Adrenal gland (tissue), 5 donors: ENCODE results near the gene VPS36.

Experiments used
- CTCF ChIP-seq, 6 experiments: fragments of 450-650 bp in 4 of 6; fragments of 200-600 bp in 2 of 6; sonication (generic) in 1 of 6; IDR thresholded peaks; 1 replicate in 5 of 6; 2 replicates in 1 of 6; pipeline versions ENCODE4 v1.5.1 to v1.8.0; 2016 to 2021; ENCODE audit warnings: antibody characterized with exemption in 6 of 6, mild to moderate bottlenecking in 2 of 6, moderate library complexity in 1 of 6
- POLR2A ChIP-seq, 2 donors: fragments of 450-650 bp; IDR thresholded peaks; one replicate each; pipeline ENCODE4 v1.6.1; 2017; ENCODE audit warnings: antibody characterized with exemption in 2 of 2, mild to moderate bottlenecking in 2 of 2, moderate library complexity in 1 of 2
- donor health status: DM: no; HTN: no; CAD: no.

- TF ChIP-seq CTCF (IDR thresholded peaks at IDR 0.05) (no peak), POLR2A (IDR thresholded peaks at IDR 0.05) (no peak)
These were observed 31.4 kb downstream of the VPS36 start for GRCh38 chr13:52419080-52419479.
